Ascending aorta (tissue), 2 donors: ENCODE data around the gene KCNC3. TPM values are rescaled to one million over a fixed set of nuclear protein-coding genes. Genes with fewer than 3 reads are reported as not detected.

ENCODE experiments used
- DNase-seq, 2 donors: peaks; one replicate each; pipeline ENCODE4 v3.0.0-alpha.2; 2019; ENCODE audit warnings: low spot score in 2 of 2
- H3K27ac ChIP-seq, 2 donors: fragments of 200-600 bp; sonication (generic); one replicate each; pipeline ENCODE4 v1.5.1; 2016 to 2017; ENCODE audit warnings: mild to moderate bottlenecking in 1 of 2
- H3K27me3 ChIP-seq: fragments of 200-600 bp; sonication (generic); one replicate; pipeline ENCODE4 v1.5.1; 2017
- H3K36me3 ChIP-seq, 2 donors: fragments of 200-600 bp; sonication (generic); one replicate each; pipeline ENCODE4 v1.5.1; 2016
- H3K4me1 ChIP-seq, 2 donors: fragments of 200-600 bp; sonication (generic); one replicate each; pipeline ENCODE4 v1.5.1; 2016 to 2017; ENCODE audit warnings: mild to moderate bottlenecking in 1 of 2
- H3K4me3 ChIP-seq, 2 donors: fragments of 200-600 bp; sonication (generic); one replicate each; pipeline ENCODE4 v1.5.1; 2016 to 2017; ENCODE audit warnings: mild to moderate bottlenecking in 1 of 2
- H3K9me3 ChIP-seq, 2 donors: fragments of 200-600 bp; sonication (generic); one replicate each; pipeline ENCODE4 v1.5.1; 2016
- intact Hi-C: fragments of 100-400 bp; cut with DNase I; formaldehyde crosslinking; loops from one replicate; pipeline ENCODE4 v1.15.1; 2023
- total RNA-seq: library from RNA; depleted of rRNA; stranded (reverse); fragments of >200 nt; gene quantifications from one replicate; pipeline ENCODE4 v1.1.0, GENCODE V29; 2016
- TF ChIP-seq, protein P1 (sequence below), 3 experiments: fragments of 200-600 bp in 2 of 3; fragments of 450-650 bp in 1 of 3; sonication (generic) in 2 of 3; IDR thresholded peaks; one replicate each; pipeline ENCODE4 v1.5.1; 2016 to 2019; ENCODE audit warnings: antibody characterized with exemption in 3 of 3, mild to moderate bottlenecking in 1 of 3, moderate library complexity in 1 of 3

KCNC3 gene
- total RNA-seq, 1 donor from 2014 or later: 3.8 TPM

DNA sequence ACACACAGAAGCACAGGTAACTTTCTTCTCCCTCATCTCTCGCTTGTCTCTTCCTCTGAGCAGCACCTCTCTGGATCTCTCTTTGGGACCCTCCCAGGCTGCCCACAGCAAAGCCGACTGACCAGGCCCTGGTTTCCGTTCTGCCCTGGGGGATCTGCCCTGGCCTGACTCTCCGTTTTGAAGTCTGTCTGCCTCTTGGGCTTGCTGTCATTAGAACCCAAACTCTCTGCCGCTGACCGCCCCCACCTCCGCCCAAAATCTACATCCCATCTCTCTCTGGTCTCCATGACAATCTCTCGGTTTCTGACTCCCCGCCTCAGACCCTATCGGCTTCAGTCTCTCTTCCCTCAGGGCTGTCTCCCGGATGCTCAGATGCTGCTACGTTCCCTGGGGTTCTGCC lies 6.9 kb downstream of the KCNC3 start:
- TF ChIP-seq, protein P1, sequence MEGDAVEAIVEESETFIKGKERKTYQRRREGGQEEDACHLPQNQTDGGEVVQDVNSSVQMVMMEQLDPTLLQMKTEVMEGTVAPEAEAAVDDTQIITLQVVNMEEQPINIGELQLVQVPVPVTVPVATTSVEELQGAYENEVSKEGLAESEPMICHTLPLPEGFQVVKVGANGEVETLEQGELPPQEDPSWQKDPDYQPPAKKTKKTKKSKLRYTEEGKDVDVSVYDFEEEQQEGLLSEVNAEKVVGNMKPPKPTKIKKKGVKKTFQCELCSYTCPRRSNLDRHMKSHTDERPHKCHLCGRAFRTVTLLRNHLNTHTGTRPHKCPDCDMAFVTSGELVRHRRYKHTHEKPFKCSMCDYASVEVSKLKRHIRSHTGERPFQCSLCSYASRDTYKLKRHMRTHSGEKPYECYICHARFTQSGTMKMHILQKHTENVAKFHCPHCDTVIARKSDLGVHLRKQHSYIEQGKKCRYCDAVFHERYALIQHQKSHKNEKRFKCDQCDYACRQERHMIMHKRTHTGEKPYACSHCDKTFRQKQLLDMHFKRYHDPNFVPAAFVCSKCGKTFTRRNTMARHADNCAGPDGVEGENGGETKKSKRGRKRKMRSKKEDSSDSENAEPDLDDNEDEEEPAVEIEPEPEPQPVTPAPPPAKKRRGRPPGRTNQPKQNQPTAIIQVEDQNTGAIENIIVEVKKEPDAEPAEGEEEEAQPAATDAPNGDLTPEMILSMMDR (IDR thresholded peaks at IDR 0.05): no peak
- Histone ChIP-seq H3K4me3 (no peak overlapping the region), H3K9me3 (no peaks in the 10 kb centered on the region), H3K4me1 (peaks cover 3 to 8% of the 10 kb centered on the region in 2 donors), H3K27ac (no peak overlapping the region), H3K27me3 (no peaks in the 10 kb centered on the region), H3K36me3 (no peaks in the 10 kb centered on the region)
- intact Hi-C loops: no loop called here
- DNase-seq: no peak

DNA sequence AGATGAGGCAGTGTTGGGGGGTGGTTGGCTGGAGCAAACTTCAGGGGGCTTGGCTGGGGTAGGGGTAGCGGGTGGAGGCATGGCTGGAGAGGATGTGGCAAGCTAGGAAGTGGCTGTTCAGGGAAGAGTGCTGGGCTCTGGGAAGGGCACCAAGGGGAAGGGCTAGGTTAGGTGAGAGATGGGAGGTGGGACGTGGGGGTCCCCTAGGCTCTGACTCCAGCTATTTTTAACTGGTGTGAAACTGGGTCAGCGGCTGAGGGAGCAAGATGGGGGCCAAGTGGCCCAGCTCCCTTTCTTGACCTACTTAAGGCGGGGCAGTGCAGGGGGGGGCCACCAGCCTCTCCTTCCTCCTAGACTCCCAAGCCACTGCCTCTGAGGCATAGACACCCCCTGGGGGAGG lies 7.3 kb downstream of the KCNC3 start:
- DNase-seq: no peak
- Histone ChIP-seq H3K27ac (no peak overlapping the region), H3K4me1 (peaks cover 3 to 8% of the 10 kb centered on the region in 2 donors), H3K27me3 (no peaks in the 10 kb centered on the region), H3K4me3 (no peak overlapping the region), H3K9me3 (no peaks in the 10 kb centered on the region), H3K36me3 (no peaks in the 10 kb centered on the region)
- intact Hi-C loops: no loop called here
- TF ChIP-seq, protein P1 (IDR thresholded peaks at IDR 0.05): no peak

DNA sequence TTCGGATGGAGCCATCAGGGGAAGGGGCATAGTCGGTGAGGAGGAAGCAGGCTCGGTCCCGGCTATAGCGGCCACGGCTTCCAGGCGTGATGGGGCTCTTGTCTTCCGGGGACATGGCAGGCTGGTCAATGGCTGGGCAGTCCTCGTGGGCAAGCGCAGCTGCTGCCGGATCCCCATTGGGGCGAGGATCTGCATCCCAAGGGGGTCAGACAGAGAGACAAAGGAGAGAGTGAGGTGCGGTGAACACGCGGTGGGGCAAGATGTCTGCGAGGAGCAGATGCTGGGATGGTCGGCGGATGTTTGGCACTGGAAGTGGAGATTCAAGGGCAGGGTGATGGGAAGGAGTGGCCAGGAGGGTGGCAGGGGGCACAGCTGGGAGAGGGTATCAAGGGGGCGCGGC lies 8.6 kb downstream of the KCNC3 start:
- H3K27me3 ChIP-seq: no peaks in the 10 kb centered on the region
- no peak overlapping the region for H3K4me3 ChIP-seq
- H3K9me3 ChIP-seq: no peaks in the 10 kb centered on the region
- intact Hi-C loops: no loop called here
- TF ChIP-seq, protein P1 (IDR thresholded peaks at IDR 0.05): no peak
- H3K27ac ChIP-seq: no peak overlapping the region
- no peaks in the 10 kb centered on the region for H3K4me1 ChIP-seq
- no peaks in the 10 kb centered on the region for H3K36me3 ChIP-seq
- DNase-seq: no peak

DNA sequence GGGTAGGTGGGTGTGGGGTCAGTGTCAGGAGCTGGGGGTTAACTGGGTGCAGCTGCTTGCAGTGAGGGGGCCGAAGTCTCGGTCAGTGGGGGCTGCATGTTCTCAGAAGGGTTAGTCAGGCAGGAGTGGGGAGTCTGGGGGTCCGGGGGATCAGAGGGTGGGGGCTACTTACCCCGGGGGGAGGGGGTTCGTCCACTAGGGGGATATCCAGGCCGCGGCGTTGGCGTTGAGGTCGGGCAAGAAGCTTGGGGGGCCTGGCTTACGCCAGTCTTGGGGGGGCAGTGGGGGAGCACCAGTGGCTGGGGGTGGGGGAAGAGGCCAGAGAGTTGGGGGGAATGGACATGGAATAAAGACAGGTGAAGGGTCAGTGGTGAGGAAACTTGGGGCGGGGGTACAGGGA lies 9.1 kb downstream of the KCNC3 start:
- Histone ChIP-seq H3K4me1 (no peaks in the 10 kb centered on the region), H3K27ac (no peak overlapping the region), H3K27me3 (peaks cover 3% of the 10 kb centered on the region), H3K9me3 (no peaks in the 10 kb centered on the region), H3K36me3 (no peaks in the 10 kb centered on the region), H3K4me3 (no peak overlapping the region)
- no peak for DNase-seq
- TF ChIP-seq, protein P1 (IDR thresholded peaks at IDR 0.05): no peak
- intact Hi-C loops: no loop called here

DNA sequence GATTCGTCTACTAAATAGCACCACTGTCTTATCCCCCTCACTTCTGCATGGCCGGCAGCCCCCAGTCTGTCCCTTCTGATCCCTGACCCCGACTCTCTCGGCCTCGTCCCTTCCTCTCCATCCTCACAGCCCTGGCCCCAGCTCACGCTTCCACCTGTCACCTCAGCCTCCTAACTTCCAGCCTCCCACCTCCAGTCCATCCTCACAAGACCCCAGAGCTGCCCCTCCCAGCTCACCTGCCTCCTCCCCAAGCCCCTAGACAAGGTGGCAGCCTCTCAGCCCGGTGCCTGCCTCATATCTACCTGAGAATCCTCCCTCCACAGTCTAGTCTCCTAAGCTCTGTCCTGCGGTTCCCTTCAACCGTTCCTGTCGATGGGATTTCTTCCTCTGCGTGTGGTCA lies 10.0 kb downstream of the KCNC3 start:
- no peak for DNase-seq
- Histone ChIP-seq H3K27me3 (peaks cover 4% of the 10 kb centered on the region), H3K4me3 (no peak overlapping the region)

More for the DNA sequence above, 10.0 kb downstream of the KCNC3 start:
- H3K36me3 ChIP-seq: no peaks in the 10 kb centered on the region
- no peaks in the 10 kb centered on the region for H3K9me3 ChIP-seq
- no peak overlapping the region for H3K27ac ChIP-seq
- TF ChIP-seq, protein P1 (IDR thresholded peaks at IDR 0.05): no peak
- intact Hi-C loops: no loop called here
- H3K4me1 ChIP-seq: no peaks in the 10 kb centered on the region
